Measurements from ENCODE around the gene FFAR3.

- no peak for TF ChIP-seq CTCF (IDR thresholded peaks at IDR 0.05 in 8 of 11, conservative IDR thresholded peaks at IDR 0.05 in 3 of 11)
- no peak for TF ChIP-seq POLR2A (IDR thresholded peaks at IDR 0.05)
- TF ChIP-seq POLR2AphosphoS5 (IDR thresholded peaks at IDR 0.05): no peak
These were observed 22.3 kb downstream of the FFAR3 start for GRCh38 chr19:35380450-35381124.

Data from spleen (tissue), 7 donors.